AG08395 (cell line): ENCODE results near the gene TMCO2.

Experiments
- DNase-seq: peaks from one replicate; pipeline ENCODE4 v3.0.0; 2012; ENCODE audit warnings: mixed read lengths, low spot score

Gene TMCO2

DNA sequence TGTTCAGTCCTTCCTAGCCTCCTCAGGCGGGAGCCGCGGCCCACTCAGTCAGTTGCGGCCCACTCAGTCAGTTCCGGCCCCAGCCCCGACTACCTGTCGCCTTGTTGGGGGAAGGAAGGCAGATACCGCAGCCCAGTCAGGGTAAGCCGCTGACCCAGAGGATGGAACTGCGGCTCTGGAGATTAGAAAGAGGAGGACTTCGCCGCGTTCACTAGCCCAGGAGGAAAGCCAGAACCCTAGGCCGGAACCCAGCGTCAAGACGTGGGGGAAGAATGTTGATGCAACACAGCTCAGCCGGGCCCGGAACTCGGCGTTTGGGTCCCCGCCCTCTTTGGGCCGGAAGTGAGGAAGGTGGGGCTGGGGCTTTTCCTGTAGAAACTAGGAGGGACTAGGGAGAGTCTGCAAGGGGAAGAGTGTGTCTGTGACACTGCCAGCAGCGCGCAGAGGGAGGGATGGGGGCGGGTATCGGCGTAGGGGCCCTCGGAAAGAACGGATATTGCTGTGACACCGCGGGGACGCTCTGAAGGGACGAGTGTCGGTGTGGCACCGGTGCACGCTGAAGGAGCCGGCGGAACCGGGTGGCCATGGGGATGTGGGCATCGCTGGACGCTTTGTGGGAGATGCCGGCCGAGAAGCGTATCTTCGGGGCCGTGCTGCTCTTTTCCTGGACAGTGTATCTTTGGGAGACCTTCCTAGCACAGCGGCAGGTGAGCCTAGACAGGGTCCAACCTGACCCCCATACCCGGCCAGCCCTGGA is 10.1 kb downstream of the TMCO2 start, which contains the start of gene ZMPSTE24:
TSS of gene ZMPSTE24 (plus strand) at position 549 of the 757 bp plus-strand sequence. CDS start at position 585, 36 bp downstream.
- DNase-seq = peak; percentile 95

DNA sequence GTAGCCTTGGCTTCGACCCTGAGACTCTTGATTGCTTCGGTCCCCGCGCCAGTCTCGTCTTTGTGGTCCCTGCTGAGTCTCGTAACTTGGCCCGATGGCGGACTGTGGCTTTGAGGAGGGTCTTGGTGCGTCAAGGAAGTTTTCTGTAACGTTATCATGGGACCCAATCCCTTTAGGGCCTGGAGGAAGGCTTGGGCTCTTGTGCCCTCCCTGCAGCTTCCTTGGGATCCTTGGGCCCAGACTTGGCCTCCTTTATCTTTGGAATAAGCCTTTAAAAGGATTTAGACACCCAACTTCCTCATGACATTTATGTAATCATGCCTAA is 10.7 kb downstream of the TMCO2 start:
- DNase-seq = no peak

GRCh38 chr1:40264354-40264781 is 16.6 kb downstream of the TMCO2 start:
- DNase-seq = no peak

- no peak for DNase-seq
These were observed 17.6 kb downstream of the TMCO2 start for GRCh38 chr1:40265298-40265697.

GRCh38 chr1:40265919-40266318 is 18.2 kb downstream of the TMCO2 start:
- no peak for DNase-seq

GRCh38 chr1:40266786-40267535 is 19.2 kb downstream of the TMCO2 start:
- DNase-seq = no peak

DNA sequence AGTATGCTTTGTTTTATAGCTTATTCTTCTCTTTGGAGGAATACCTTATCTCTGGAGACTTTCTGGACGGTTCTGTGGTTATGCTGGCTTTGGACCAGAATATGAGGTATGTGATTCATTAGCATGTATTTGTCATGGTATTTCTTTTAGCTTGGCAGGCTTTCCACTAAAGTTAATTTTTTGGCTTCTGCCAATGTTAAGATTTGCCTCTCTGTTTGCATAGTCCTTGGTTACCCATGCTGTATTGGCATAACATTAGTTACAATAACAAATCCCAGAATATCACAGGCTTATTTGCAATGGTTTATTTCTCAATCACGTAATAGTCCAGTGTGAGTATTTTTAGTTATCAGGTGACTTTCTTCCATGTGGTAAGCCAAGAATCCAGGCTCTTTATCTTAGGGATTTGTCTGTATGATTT is 20.0 kb downstream of the TMCO2 start:
- peak; percentile 74 for DNase-seq

DNA sequence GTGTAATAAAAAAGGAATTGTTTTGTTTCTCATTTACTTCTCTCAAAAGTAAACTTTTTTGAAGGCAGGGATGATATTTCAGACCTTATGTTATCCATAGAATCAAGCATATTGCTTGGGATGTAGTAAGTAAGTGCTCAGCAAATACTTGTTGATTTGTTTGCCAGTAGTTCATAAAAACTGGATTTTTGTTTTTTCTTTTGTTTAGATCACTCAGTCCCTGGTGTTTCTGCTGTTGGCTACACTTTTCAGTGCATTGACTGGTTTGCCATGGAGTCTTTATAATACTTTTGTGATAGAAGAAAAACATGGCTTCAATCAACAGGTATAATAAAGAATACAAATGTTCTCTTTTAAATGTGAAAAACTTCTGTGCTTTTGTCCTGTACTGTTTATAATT is 20.5 kb downstream of the TMCO2 start:
- no peak for DNase-seq

GRCh38 chr1:40270152-40270834 is 22.6 kb downstream of the TMCO2 start:
- DNase-seq = peak; percentile 21

GRCh38 chr1:40272653-40273213 is 25.0 kb downstream of the TMCO2 start:
- no peak for DNase-seq

GRCh38 chr1:40273547-40274166 is 25.9 kb downstream of the TMCO2 start:
- DNase-seq = no peak

- no peak for DNase-seq
These were observed 26.6 kb downstream of the TMCO2 start for GRCh38 chr1:40274331-40274730.

- no peak for DNase-seq
These were observed 28.4 kb downstream of the TMCO2 start for GRCh38 chr1:40276122-40276521.

GRCh38 chr1:40281853-40282252 is 34.1 kb downstream of the TMCO2 start:
- no peak for DNase-seq

GRCh38 chr1:40291293-40291692 is 43.6 kb downstream of the TMCO2 start:
- no peak for DNase-seq

- DNase-seq = no peak
These were observed 51.9 kb downstream of the TMCO2 start for GRCh38 chr1:40299366-40300248.

- no peak for DNase-seq
These were observed 52.5 kb downstream of the TMCO2 start for GRCh38 chr1:40300249-40300567.

DNA sequence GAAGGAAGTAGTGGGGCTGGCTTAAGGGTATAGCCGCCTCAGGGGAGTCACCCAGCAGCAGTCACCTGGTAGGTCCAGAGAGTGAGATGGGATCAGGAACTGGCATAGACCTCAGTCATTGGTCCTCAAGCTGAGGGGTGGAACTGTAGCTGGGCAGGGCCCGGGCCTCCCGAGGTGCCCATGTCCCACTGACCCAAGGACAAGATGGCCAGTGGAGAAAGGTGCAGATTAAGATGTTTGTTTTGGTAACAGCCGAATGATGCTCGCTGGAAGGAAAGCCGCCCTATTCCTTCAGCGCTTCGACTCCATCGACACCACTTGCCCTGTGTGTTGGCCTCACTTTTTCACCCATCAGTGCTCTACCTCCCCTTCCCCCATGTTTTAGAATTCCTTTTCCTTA is 52.9 kb downstream of the TMCO2 start:
- no peak for DNase-seq

- no peak for DNase-seq
These were observed 53.3 kb downstream of the TMCO2 start for GRCh38 chr1:40301066-40301465.
